A673 (cell line): ENCODE data around the gene RANBP10. TPM values are rescaled to one million over a fixed set of nuclear protein-coding genes. Genes with fewer than 3 reads are reported as not detected.
"Not testable (repeated sequence)": the region's sequence is repeated elsewhere in the genome, so short reads cannot be mapped to it uniquely, and the experiment has no call there.

Experiments
- BruUV-seq: library from RNA; stranded (reverse); fragments of 400-500 nt; replicated peaks from 2 replicates; lab custom pipeline; 2021; lab: Mats Ljungman, UMichigan
- CTCF ChIA-PET: fragments of 300-600 bp; sonication (Branson Sonifier 250); formaldehyde crosslinking; loops from one replicate; lab custom pipeline; 2022; ENCODE audit warnings: antibody characterized with exemption; lab: Charles Lee
- POLR2A ChIA-PET: fragments of 300-600 bp; sonication (Branson Sonifier 250); formaldehyde crosslinking; loops from one replicate; lab custom pipeline; 2022; ENCODE audit warnings: antibody characterized with exemption; ENCODE audit not compliant: low non-redundant PET; lab: Charles Lee
- DNase-seq: peaks from one replicate; pipeline ENCODE4 v3.0.0-alpha.2; 2015; ENCODE audit warnings: low spot score
- H3K27ac ChIP-seq: fragments of 200-600 bp; sonication (generic); 2 replicates; pipeline ENCODE4 v1.5.1; 2016; ENCODE audit warnings: mixed run types, low read depth, mild to moderate bottlenecking, mixed read lengths, antibody characterized with exemption, low read length; ENCODE audit not compliant: poor library complexity, severe bottlenecking
- H3K27me3 ChIP-seq: fragments of 200-600 bp; sonication (generic); replicated peaks from 2 replicates; pipeline ENCODE4 v1.6.1; 2017; ENCODE audit warnings: mixed run types, low read depth, mild to moderate bottlenecking, mixed read lengths, antibody characterized with exemption, low read length; ENCODE audit not compliant: insufficient read depth, poor library complexity
- H3K36me3 ChIP-seq: fragments of 200-600 bp; sonication (generic); 2 replicates; pipeline ENCODE4 v1.6.1; 2016; ENCODE audit warnings: mixed run types, mild to moderate bottlenecking, mixed read lengths, antibody characterized with exemption, low read length; ENCODE audit not compliant: insufficient read depth, poor library complexity, severe bottlenecking
- H3K4me1 ChIP-seq: fragments of 200-600 bp; sonication (generic); 2 replicates; pipeline ENCODE4 v1.6.1; 2017; ENCODE audit warnings: mixed run types, mild to moderate bottlenecking, mixed read lengths, antibody characterized with exemption, low read length; ENCODE audit not compliant: insufficient read depth, poor library complexity, severe bottlenecking
- H3K4me3 ChIP-seq: fragments of 200-600 bp; sonication (generic); 2 replicates; pipeline ENCODE4 v1.5.1; 2016; ENCODE audit warnings: low read depth, mixed run types, mild to moderate bottlenecking, mixed read lengths, low read length; ENCODE audit not compliant: poor library complexity, severe bottlenecking
- H3K9me3 ChIP-seq: fragments of 200-600 bp; sonication (generic); 2 replicates; pipeline ENCODE4 v1.6.1; 2016; ENCODE audit warnings: mixed run types, low read depth, mild to moderate bottlenecking, mixed read lengths, antibody characterized with exemption, low read length; ENCODE audit not compliant: poor library complexity, severe bottlenecking
- CTCF ChIP-seq: fragments of 300-800, 200-600 bp; sonication (generic); conservative IDR thresholded peaks from 2 replicates; pipeline ENCODE4 v1.5.1; 2017; ENCODE audit warnings: low read depth, mild to moderate bottlenecking, antibody characterized with exemption, low read length, moderate library complexity, mixed read lengths
- EZH2 ChIP-seq: fragments of 200-600 bp; sonication (generic); IDR thresholded peaks from 2 replicates; pipeline ENCODE4 v1.6.1; 2017; ENCODE audit warnings: borderline replicate concordance, low read depth, mild to moderate bottlenecking, mixed read lengths, antibody characterized with exemption, low read length; ENCODE audit not compliant: poor library complexity, severe bottlenecking
- intact Hi-C: fragments of 100-400 bp; cut with micrococcal nuclease; formaldehyde crosslinking; loops from one replicate; pipeline ENCODE4 v1.10.0; 2022; ENCODE audit not compliant: unreplicated experiment
- total RNA-seq: library from RNA; stranded (reverse); gene quantifications from 2 replicates; pipeline ENCODE4 v1.2.3, GENCODE V29; 2021

The RANBP10 gene
- total RNA-seq, 1 experiment from 2014 or later, result 28.0 TPM

- intact Hi-C loops, result no loop called here
- DNase-seq, result no peak
These were observed 47.4 kb downstream of the RANBP10 start for GRCh38 chr16:67758966-67759365.

GRCh38 chr16:67758006-67758405, 48.4 kb downstream of the RANBP10 start:
- POLR2A ChIA-PET, result no interaction called here

More at GRCh38 chr16:67758966-67759365, 47.4 kb downstream of the RANBP10 start:
- Histone ChIP-seq H3K4me1 (no peaks in the 10 kb centered on the region), H3K27ac (no peak overlapping the region), H3K9me3 (no peaks in the 10 kb centered on the region), H3K4me3 (no peak overlapping the region), H3K36me3 (no peaks in the 10 kb centered on the region), H3K27me3 (no peaks in the 10 kb centered on the region)
- ChIA-PET POLR2A (no interaction called here), CTCF (no interaction called here)
- BruUV-seq, result no TSS peak
- TF ChIP-seq EZH2, result no peak
- no peak for TF ChIP-seq CTCF

GRCh38 chr16:67752641-67753040, 53.7 kb downstream of the RANBP10 start:
- intact Hi-C loops, result no loop called here
- no peaks in the 10 kb centered on the region for H3K9me3 ChIP-seq
- CTCF ChIA-PET, result no interaction called here
- TF ChIP-seq EZH2 (no peak), CTCF (no peak)
- H3K4me3 ChIP-seq, result no peak overlapping the region
- no peaks in the 10 kb centered on the region for H3K36me3 ChIP-seq
- no peak overlapping the region for H3K27ac ChIP-seq
- no peaks in the 10 kb centered on the region for H3K4me1 ChIP-seq
- no peaks in the 10 kb centered on the region for H3K27me3 ChIP-seq
- no peak for DNase-seq
- POLR2A ChIA-PET, result interaction anchor here (0.6 kb wide), 1 partner anchor 13 kb away, joined by 3 read pairs; no protein-coding TSS in a partner anchor
- no TSS peak for BruUV-seq

More at GRCh38 chr16:67758006-67758405, 48.4 kb downstream of the RANBP10 start:
- BruUV-seq, result no TSS peak
- H3K27ac ChIP-seq, result no peak overlapping the region
- no peaks in the 10 kb centered on the region for H3K4me1 ChIP-seq
- H3K27me3 ChIP-seq, result no peaks in the 10 kb centered on the region
- no peak for DNase-seq
- no peaks in the 10 kb centered on the region for H3K36me3 ChIP-seq
- TF ChIP-seq CTCF (no peak), EZH2 (no peak)
- H3K9me3 ChIP-seq, result no peaks in the 10 kb centered on the region
- CTCF ChIA-PET, result no interaction called here
- intact Hi-C loops, result no loop called here
- H3K4me3 ChIP-seq, result no peak overlapping the region

DNA sequence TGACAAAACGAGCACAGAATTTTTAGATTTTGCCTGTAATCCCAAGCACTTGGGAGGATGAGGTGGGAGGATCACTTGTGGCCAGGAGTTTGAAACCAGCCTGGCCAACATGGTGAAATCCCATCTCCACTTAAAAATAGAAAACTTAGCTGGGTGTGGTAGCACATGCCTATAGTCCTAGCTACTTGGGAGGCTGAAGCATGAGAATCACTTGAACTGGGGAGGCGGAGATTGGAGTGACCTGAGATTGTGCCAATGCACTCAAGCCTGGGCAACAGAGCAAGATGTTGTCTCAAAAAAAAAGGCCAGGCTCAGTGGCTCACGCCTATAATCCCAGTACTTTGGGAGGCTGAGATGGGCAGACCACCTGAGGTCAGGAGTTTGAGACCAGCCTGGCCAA, 55.0 kb downstream of the RANBP10 start:
- BruUV-seq, DNase-seq, intact Hi-C loops: not testable (repeated sequence)

More for the DNA sequence above, 55.0 kb downstream of the RANBP10 start:
- H3K9me3 ChIP-seq, H3K27me3 ChIP-seq, H3K4me1 ChIP-seq, CTCF ChIA-PET, H3K36me3 ChIP-seq, H3K27ac ChIP-seq, POLR2A ChIA-PET, H3K4me3 ChIP-seq: not testable (repeated sequence)
